Activated CD8-positive, alpha-beta memory T cell treated with anti-CD3 and anti-CD28 coated beads, Interleukin-2, amount 50 U/mL, for 24 hours (primary cell): ENCODE data around the gene SLAMF8.

Source experiments
- DNase-seq: peaks from one replicate; pipeline ENCODE4 v3.0.0-alpha.2; 2020; ENCODE audit errors: extremely low read depth

SLAMF8 gene

GRCh38 chr1:159869173-159869572 lies 42.5 kb downstream of the SLAMF8 start:
- DNase-seq: no peak

- DNase-seq: no peak
These were observed 42.9 kb downstream of the SLAMF8 start for GRCh38 chr1:159869607-159870006.

- DNase-seq: no peak
These were observed 44.0 kb downstream of the SLAMF8 start for GRCh38 chr1:159870704-159871103.

- no peak for DNase-seq
These were observed 46.2 kb downstream of the SLAMF8 start for GRCh38 chr1:159872891-159873290.

- no peak for DNase-seq
These were observed 47.0 kb downstream of the SLAMF8 start for GRCh38 chr1:159873530-159874143.

- no peak for DNase-seq
These were observed 51.2 kb downstream of the SLAMF8 start for GRCh38 chr1:159877695-159878444.

GRCh38 chr1:159879136-159879535 lies 52.5 kb downstream of the SLAMF8 start:
- no peak for DNase-seq

- no peak for DNase-seq
These were observed 53.3 kb downstream of the SLAMF8 start for GRCh38 chr1:159879977-159880376.

GRCh38 chr1:159880430-159880829 lies 53.8 kb downstream of the SLAMF8 start:
- DNase-seq: no peak

GRCh38 chr1:159881622-159882526 lies 55.2 kb downstream of the SLAMF8 start:
- no peak for DNase-seq

GRCh38 chr1:159882527-159882862 lies 55.8 kb downstream of the SLAMF8 start:
- DNase-seq: no peak

- DNase-seq: no peak
These were observed 56.5 kb downstream of the SLAMF8 start for GRCh38 chr1:159883134-159883533.

GRCh38 chr1:159884296-159884695 lies 57.6 kb downstream of the SLAMF8 start:
- no peak for DNase-seq
